Testis (tissue), 3 donors: Measurements from ENCODE around the gene CLDN3. TPM values are rescaled to one million over a fixed set of nuclear protein-coding genes. Genes with fewer than 3 reads are reported as not detected.

ENCODE experiments used
- DNase-seq: peaks from one replicate; pipeline ENCODE4 v3.0.0-alpha.2; 2019
- H3K27ac ChIP-seq, 2 donors: fragments of 200-600 bp; sonication (generic); one replicate each; pipeline ENCODE4 v1.5.1; 2019
- H3K27me3 ChIP-seq: fragments of 200-600 bp; sonication (generic); one replicate; pipeline ENCODE4 v1.5.1; 2019
- H3K36me3 ChIP-seq: fragments of 200-600 bp; sonication (generic); one replicate; pipeline ENCODE4 v1.5.1; 2017; ENCODE audit warnings: low read depth; ENCODE audit errors: missing control alignments
- H3K4me1 ChIP-seq: fragments of 200-600 bp; sonication (generic); one replicate; pipeline ENCODE4 v1.5.1; 2019
- H3K4me3 ChIP-seq, 2 donors: fragments of 200-600 bp; sonication (generic); one replicate each; pipeline ENCODE4 v1.5.1; 2017 to 2019
- H3K9me3 ChIP-seq: fragments of 200-600 bp; sonication (generic); one replicate; pipeline ENCODE4 v1.5.1; 2017
- POLR2A ChIP-seq: fragments of 450-650 bp; IDR thresholded peaks from one replicate; pipeline ENCODE4 v1.6.1; 2017; ENCODE audit warnings: antibody characterized with exemption, mild to moderate bottlenecking, moderate library complexity
- WGBS, 2 donors: methylation state at CpG; one replicate each; pipeline ENCODE4 v1.1.5; 2018; 5-methylcytosine and 5-hydroxymethylcytosine counted together
- intact Hi-C: fragments of 100-400 bp; cut with DNase I; formaldehyde crosslinking; loops from one replicate; pipeline ENCODE4 v1.15.1; 2023; ENCODE audit warnings: low total_unique reads
- polyA plus RNA-seq: library from polyadenylated mRNA; stranded (reverse); fragments of 350-450 nt; fragmentation: Illumina TruSeq; extraction: RNeasy Lipid Tissue Mini Kit (QIAGEN cat#74804); gene quantifications from one replicate; pipeline ENCODE4 v1.2.3, GENCODE V29; 2014; ENCODE audit warnings: low read depth, low replicate concordance; ENCODE audit not compliant: insufficient read depth
- total RNA-seq, 2 donors: library from RNA; depleted of rRNA; stranded (reverse); fragments of >200 nt; gene quantifications; one replicate each; pipeline ENCODE4 v1.2.3, GENCODE V29; 2016
- TF ChIP-seq, protein P1 (sequence below), 3 experiments: fragments of 450-650 bp in 2 of 3; fragments of 200-600 bp in 1 of 3; sonication (generic) in 1 of 3; IDR thresholded peaks; one replicate each; pipeline ENCODE4 v1.5.1; 2016 to 2019; ENCODE audit warnings: antibody characterized with exemption in 3 of 3, mild to moderate bottlenecking in 2 of 3, moderate library complexity in 1 of 3

The CLDN3 gene
- total and polyA plus RNA-seq, 3 donors from 2014 or later: 1.9 to 6.1 (median 5.1) TPM

DNA sequence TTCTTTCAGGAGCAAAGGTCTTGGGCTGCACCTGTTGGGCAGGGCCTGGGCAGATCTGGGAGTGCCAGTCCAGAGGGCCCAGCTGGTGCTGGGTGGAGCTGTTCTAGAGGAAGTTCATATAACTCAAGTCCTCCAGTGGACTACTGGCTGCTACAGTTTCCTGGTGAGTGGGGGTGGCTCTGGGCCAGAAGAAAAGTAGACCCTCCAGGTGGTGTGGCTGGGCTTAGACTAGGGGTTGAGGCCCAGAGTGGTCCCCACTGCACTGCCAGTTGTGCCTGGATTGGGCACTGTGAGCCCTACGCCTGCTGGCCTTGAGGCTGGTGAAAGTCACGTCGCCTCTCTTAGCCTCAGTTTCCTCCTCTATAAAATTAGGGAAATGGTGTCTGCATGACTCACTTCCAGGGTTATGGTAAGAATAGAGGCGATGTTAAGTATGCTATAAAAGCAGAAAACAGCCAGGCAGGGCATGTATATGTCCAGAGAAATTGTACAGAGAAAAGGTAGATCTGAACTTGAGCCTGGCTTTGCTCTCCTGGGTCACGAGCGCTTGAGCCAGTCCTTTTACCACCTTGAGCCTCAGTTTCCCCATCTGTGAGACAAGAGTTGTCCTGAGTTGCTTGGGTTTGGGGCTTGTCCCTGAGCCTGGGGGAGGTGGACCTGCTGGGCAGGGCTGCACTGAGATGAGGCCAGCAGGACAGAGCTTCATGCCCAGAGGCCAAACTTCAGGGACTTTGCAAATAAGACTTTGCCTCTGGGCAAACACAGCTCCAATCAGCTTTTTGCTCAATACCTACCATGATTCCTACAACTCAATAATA lies 3.8 kb upstream of the CLDN3 start:
- Histone ChIP-seq H3K9me3 (no peaks in the 10 kb centered on the region), H3K27me3 (no peaks in the 10 kb centered on the region), H3K4me3 (no peak overlapping the region), H3K27ac (no peak overlapping the region), H3K4me1 (no peaks in the 10 kb centered on the region), H3K36me3 (no peaks in the 10 kb centered on the region)
- DNase-seq: no peak
- no peak for TF ChIP-seq POLR2A
- TF ChIP-seq, protein P1, sequence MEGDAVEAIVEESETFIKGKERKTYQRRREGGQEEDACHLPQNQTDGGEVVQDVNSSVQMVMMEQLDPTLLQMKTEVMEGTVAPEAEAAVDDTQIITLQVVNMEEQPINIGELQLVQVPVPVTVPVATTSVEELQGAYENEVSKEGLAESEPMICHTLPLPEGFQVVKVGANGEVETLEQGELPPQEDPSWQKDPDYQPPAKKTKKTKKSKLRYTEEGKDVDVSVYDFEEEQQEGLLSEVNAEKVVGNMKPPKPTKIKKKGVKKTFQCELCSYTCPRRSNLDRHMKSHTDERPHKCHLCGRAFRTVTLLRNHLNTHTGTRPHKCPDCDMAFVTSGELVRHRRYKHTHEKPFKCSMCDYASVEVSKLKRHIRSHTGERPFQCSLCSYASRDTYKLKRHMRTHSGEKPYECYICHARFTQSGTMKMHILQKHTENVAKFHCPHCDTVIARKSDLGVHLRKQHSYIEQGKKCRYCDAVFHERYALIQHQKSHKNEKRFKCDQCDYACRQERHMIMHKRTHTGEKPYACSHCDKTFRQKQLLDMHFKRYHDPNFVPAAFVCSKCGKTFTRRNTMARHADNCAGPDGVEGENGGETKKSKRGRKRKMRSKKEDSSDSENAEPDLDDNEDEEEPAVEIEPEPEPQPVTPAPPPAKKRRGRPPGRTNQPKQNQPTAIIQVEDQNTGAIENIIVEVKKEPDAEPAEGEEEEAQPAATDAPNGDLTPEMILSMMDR (IDR thresholded peaks at IDR 0.05): no peak
- intact Hi-C loops: no loop called here
- 76 to 88% methylated on average over 6 of the region's 6 CpGs for WGBS, 2 donors

DNA sequence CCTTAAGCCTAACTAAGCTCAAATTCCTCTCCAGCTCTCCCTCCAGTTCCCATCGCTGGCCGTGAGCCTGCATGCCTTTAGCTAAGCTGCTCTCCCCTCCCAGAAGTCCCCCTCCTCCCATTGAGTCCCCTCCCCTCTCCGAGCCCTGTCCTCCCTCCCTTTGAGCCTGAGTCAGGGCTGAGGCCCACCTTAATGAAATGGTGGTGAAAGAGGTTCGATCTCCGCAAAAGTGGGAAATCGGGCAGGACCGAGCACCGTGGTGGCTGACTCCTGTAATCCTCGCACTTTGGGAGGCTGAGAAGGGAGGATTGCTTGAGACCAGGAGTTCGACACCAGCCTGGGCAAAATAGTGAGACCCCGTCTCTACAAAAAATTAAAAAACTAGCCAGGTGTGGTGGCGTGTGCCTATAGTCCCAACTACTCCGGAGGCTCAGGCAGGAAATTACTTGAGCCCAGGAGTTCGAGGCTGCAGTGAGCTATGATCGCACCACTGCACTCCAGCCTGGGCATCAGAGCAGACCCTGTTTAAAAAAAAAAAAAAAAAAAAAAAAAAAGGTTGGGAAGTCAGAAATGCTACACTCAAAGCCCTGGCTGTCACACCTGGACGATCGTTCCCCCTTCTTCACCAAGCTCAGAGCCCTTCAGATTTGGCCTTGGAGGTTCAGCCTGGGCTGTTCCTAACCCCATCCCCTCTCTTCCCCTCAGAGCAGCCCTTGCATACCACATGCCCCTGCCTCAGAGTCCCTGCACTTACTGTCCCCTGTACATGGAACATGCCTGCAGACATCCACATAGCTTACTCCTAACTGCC lies 995 bp upstream of the CLDN3 start:
- H3K27ac ChIP-seq: no peak overlapping the region
- H3K27me3 ChIP-seq: no peaks in the 10 kb centered on the region
- peak overlapping the region in 1 of 2 donors; percentile 53 for H3K4me3 ChIP-seq
- intact Hi-C loops: no loop called here
- no peak for TF ChIP-seq POLR2A
- TF ChIP-seq, protein P1 (IDR thresholded peaks at IDR 0.05): no peak
- no peaks in the 10 kb centered on the region for H3K36me3 ChIP-seq
- WGBS, 2 donors: 44 to 57% methylated on average over 17 of the region's 17 CpGs
- no peaks in the 10 kb centered on the region for H3K9me3 ChIP-seq
- H3K4me1 ChIP-seq: no peaks in the 10 kb centered on the region
- no peak for DNase-seq

DNA sequence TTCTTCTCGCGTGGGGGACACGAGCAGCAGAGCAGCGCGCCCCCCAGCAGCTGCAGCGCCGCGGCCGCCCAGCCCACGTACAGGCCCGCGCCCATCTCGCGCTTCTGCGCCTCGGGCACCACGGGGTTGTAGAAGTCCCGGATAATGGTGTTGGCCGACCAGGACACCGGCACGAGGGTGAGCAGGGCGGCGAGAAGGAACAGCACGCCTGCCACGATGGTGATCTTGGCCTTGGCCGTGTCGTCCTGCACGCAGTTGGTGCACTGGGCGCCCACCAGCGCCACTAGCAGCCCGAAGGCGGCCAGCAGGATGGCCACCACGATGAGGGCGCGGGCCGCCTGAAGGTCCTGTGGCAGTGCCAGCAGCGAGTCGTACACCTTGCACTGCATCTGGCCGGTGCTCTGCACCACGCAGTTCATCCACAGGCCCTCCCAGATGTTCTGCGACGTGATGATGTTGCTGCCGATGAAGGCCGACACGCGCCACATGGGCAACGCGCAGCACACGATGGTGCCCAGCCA lies 529 bp downstream of the CLDN3 start:
- H3K27me3 ChIP-seq: no peaks in the 10 kb centered on the region
- no peaks in the 10 kb centered on the region for H3K36me3 ChIP-seq
- H3K27ac ChIP-seq: no peak overlapping the region
- H3K4me1 ChIP-seq: no peaks in the 10 kb centered on the region
- H3K9me3 ChIP-seq: no peaks in the 10 kb centered on the region
- intact Hi-C loops: no loop called here
- DNase-seq: no peak
- H3K4me3 ChIP-seq: peak overlapping the region in 1 of 2 donors; percentile 53
- 17 to 23% methylated on average over 17 to 23 of the region's 49 CpGs for WGBS, 2 donors
- TF ChIP-seq, protein P1 (IDR thresholded peaks at IDR 0.05): no peak
- TF ChIP-seq POLR2A: no peak

DNA sequence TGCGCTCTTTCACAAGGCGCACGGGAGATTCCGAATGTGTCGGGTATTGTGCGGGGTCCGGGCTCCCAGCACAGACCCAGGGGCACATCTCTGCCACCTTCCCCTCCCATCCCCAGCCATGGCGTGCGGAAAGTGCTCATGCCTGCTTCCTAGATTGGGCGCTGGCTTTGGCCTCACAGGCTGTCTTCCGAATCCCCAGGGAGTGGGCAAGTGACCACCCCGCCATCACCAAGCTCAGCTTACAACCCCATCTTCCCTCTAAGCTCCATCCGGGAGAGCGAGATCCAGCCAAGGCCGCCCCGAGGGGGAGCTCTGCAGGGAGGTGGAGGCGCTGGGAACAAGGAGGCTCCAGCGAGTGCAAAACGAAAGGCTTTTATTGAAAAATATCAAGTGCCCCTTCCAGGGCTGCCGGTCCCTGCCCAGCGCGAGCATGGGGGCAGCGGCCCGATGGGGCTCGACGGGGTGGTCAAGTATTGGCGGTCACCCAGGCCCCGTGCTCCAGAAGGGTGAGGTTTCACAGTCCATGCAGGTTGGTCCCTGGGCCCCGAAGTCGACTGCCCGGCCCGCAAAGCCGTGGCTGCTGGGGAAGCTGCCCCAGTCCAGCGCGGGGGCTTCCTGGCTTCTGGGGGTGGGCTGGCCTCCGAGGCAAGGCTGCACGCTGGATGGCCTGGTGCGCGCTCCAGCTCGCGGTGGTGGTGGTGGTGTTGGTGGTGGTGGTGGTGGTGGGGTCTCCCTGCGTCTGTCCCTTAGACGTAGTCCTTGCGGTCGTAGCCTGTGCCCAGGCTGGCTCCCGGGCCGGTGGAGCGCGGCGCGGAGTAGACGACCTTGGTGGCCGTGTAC lies 1.2 kb downstream of the CLDN3 start:
- no peaks in the 10 kb centered on the region for H3K27me3 ChIP-seq
- DNase-seq: no peak
- H3K36me3 ChIP-seq: no peaks in the 10 kb centered on the region
- no peak for TF ChIP-seq POLR2A
- TF ChIP-seq, protein P1 (IDR thresholded peaks at IDR 0.05): no peak
- no peak overlapping the region for H3K27ac ChIP-seq
- no peaks in the 10 kb centered on the region for H3K9me3 ChIP-seq
- H3K4me3 ChIP-seq: peak overlapping the region in 1 of 2 donors; percentile 53
- WGBS, 2 donors: 43 to 48% methylated on average over 24 to 46 of the region's 53 CpGs
- intact Hi-C loops: no loop called here
- no peaks in the 10 kb centered on the region for H3K4me1 ChIP-seq
